Tibial artery (tissue), 4 donors: ENCODE data around the gene SEC14L2.

Experiments
- DNase-seq, 2 donors: peaks; one replicate each; pipeline ENCODE4 v3.0.0-alpha.2; 2019
- H3K27ac ChIP-seq, 2 donors: fragments of 200-600 bp; sonication (generic) in 1 of 2; 1 replicate in 1 of 2; 2 replicates in 1 of 2; pipeline ENCODE4 v1.5.1; 2018 to 2019; ENCODE audit warnings: mild to moderate bottlenecking in 1 of 2
- H3K27me3 ChIP-seq, 2 donors: fragments of 200-600 bp; sonication (generic) in 1 of 2; one replicate each; pipeline versions ENCODE4 v1.5.1 to v1.6.0; 2016 to 2019
- H3K36me3 ChIP-seq, 3 donors: fragments of 200-600 bp; sonication (generic) in 2 of 3; one replicate each; pipeline ENCODE4 v1.5.1; 2016 to 2019; ENCODE audit warnings: mild to moderate bottlenecking in 2 of 3
- H3K4me1 ChIP-seq, 4 donors: fragments of 200-600 bp; sonication (generic) in 2 of 4; 1 replicate in 3 of 4; 2 replicates in 1 of 4; pipeline ENCODE4 v1.5.1; 2016 to 2019
- H3K4me3 ChIP-seq, 2 donors: fragments of 200-600 bp; sonication (generic) in 1 of 2; 1 replicate in 1 of 2; 2 replicates in 1 of 2; pipeline ENCODE4 v1.5.1; 2018 to 2019; ENCODE audit warnings: mild to moderate bottlenecking in 2 of 2
- H3K9me3 ChIP-seq, 3 donors: fragments of 200-600 bp; sonication (generic) in 1 of 3; one replicate each; pipeline ENCODE4 v1.5.1; 2016 to 2019
- intact Hi-C: fragments of 100-400 bp; cut with DNase I; formaldehyde crosslinking; loops from one replicate; pipeline ENCODE4 v1.15.0; 2023; ENCODE audit warnings: low total_unique reads
- TF ChIP-seq, protein P1 (sequence below), 2 experiments: fragments of 200-600 bp in 1 of 2; fragments of 450-650 bp in 1 of 2; IDR thresholded peaks; one replicate each; pipeline ENCODE4 v1.5.1; 2017 to 2019; ENCODE audit warnings: antibody characterized with exemption in 2 of 2, mild to moderate bottlenecking in 1 of 2, moderate library complexity in 1 of 2

Gene SEC14L2

DNA sequence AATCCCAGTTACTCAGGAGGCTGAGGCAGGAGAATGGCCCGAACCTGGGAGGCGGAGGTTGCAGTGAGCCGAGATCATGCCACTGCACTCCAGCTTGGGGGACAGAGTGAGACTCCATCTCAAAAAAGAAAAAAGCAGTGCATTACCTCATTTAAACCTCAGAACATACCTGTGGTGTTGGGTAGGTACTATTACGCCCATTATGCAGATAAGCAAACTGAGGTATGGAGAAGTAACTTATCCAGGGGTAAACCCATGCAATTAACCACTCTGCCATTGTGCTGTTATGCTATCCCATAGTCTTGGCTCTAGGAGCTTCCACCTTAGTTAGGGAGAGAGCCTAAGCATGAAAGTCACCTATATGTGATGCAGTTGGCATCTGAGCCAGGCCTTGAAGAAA lies 77.3 kb downstream of the SEC14L2 start:
- H3K4me1 ChIP-seq = no peaks in the 10 kb centered on the region
- intact Hi-C loops = no loop called here
- TF ChIP-seq, protein P1, sequence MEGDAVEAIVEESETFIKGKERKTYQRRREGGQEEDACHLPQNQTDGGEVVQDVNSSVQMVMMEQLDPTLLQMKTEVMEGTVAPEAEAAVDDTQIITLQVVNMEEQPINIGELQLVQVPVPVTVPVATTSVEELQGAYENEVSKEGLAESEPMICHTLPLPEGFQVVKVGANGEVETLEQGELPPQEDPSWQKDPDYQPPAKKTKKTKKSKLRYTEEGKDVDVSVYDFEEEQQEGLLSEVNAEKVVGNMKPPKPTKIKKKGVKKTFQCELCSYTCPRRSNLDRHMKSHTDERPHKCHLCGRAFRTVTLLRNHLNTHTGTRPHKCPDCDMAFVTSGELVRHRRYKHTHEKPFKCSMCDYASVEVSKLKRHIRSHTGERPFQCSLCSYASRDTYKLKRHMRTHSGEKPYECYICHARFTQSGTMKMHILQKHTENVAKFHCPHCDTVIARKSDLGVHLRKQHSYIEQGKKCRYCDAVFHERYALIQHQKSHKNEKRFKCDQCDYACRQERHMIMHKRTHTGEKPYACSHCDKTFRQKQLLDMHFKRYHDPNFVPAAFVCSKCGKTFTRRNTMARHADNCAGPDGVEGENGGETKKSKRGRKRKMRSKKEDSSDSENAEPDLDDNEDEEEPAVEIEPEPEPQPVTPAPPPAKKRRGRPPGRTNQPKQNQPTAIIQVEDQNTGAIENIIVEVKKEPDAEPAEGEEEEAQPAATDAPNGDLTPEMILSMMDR (IDR thresholded peaks at IDR 0.05) = no peak

More for the DNA sequence above, 77.3 kb downstream of the SEC14L2 start:
- Histone ChIP-seq H3K4me3 (no peak overlapping the region), H3K27me3 (peaks cover 0 to 47% of the 10 kb centered on the region in 2 donors), H3K27ac (no peak overlapping the region), H3K36me3 (no peaks in the 10 kb centered on the region), H3K9me3 (no peaks in the 10 kb centered on the region)
- no peak for DNase-seq
